GM12878 (cell line): ENCODE data around the gene POR. TPM values are rescaled to one million over a fixed set of nuclear protein-coding genes. Genes with fewer than 3 reads are reported as not detected.

Experiments used
- ATAC-seq: fragments of 200-7000 bp; cut with Tn5 transposase; 3 replicates; pipeline ENCODE4 v1.9.1; 2020; ENCODE audit warnings: mild to moderate bottlenecking, moderate library complexity
- BruUV-seq: library from RNA; stranded (reverse); fragments of 400-500 nt; replicated peaks from 2 replicates; lab custom pipeline; 2021; lab: Mats Ljungman, UMichigan
- CTCF ChIA-PET: fragments of 300-600 bp; sonication (Branson Sonifier 250); formaldehyde crosslinking; extraction: SDS; loops from one replicate; lab custom pipeline; 2021; ENCODE audit warnings: inconsistent platforms; lab: Yijun Ruan, JAX
- POLR2A ChIA-PET: fragments of 350-600 bp; formaldehyde crosslinking; extraction: SDS; loops from one replicate; lab custom pipeline; 2021; ENCODE audit warnings: inconsistent platforms; lab: Charles Lee
- RAD21 ChIA-PET: fragments of 300-600 bp; sonication (Branson Sonifier 250); formaldehyde crosslinking; loops from one replicate; lab custom pipeline; 2023; ENCODE audit warnings: antibody characterized with exemption; ENCODE audit not compliant: unreplicated experiment; lab: Charles Lee
- SMC1A ChIA-PET: fragments of 300-600 bp; sonication (Branson Sonifier 250); formaldehyde crosslinking; loops from one replicate; lab custom pipeline; 2023; ENCODE audit not compliant: unreplicated experiment, uncharacterized antibody; lab: Charles Lee
- DNase-seq: peaks from one replicate; pipeline ENCODE4 v3.0.0-alpha.2; 2011; ENCODE audit warnings: low read depth, low spot score
- FAIRE-seq: peaks from 3 replicates; lab custom pipeline; 2011; peaks lifted over from hg19 to GRCh38; lab: Jason Lieb, UNC
- H2AFZ ChIP-seq: 2 replicates; pipeline ENCODE4 v1.6.0; 2011; ENCODE audit warnings: low read depth, low read length, control low read depth; ENCODE audit not compliant: control insufficient read depth
- H3K27ac ChIP-seq: 2 replicates; pipeline ENCODE4 v1.5.1; 2011; ENCODE audit warnings: control low read depth; ENCODE audit not compliant: control insufficient read depth, insufficient read depth
- H3K27me3 ChIP-seq, 2 experiments: replicated peaks in 1 of 2; 2 replicates each; pipeline versions ENCODE4 v1.6.0 to v1.6.1; 2011; ENCODE audit warnings: low read length in 1 of 2; ENCODE audit not compliant: control insufficient read depth in 2 of 2, insufficient read depth in 2 of 2
- H3K36me3 ChIP-seq, 2 experiments: 2 replicates each; pipeline ENCODE4 v1.5.1; 2011; ENCODE audit warnings: low read length in 1 of 2; ENCODE audit not compliant: control insufficient read depth in 2 of 2, insufficient read depth in 2 of 2
- H3K4me1 ChIP-seq: 2 replicates; pipeline ENCODE4 v1.6.1; 2011; ENCODE audit warnings: mild to moderate bottlenecking, low read length, moderate library complexity, mixed read lengths; ENCODE audit not compliant: control insufficient read depth, insufficient read depth
- H3K4me2 ChIP-seq: 2 replicates; pipeline ENCODE4 v1.6.0; 2011; ENCODE audit warnings: control low read depth; ENCODE audit not compliant: control insufficient read depth, insufficient read depth
- H3K4me3 ChIP-seq: fragments of 200-600 bp; sonication (generic); 2 replicates; pipeline ENCODE4 v1.5.1; 2016
- H3K79me2 ChIP-seq: 2 replicates; pipeline ENCODE4 v1.6.0; 2011; ENCODE audit warnings: low read length; ENCODE audit not compliant: control insufficient read depth, insufficient read depth
- H3K9ac ChIP-seq: 2 replicates; pipeline ENCODE4 v1.8.0; 2011; ENCODE audit warnings: low read length, control low read depth, mixed read lengths; ENCODE audit not compliant: control insufficient read depth, insufficient read depth
- H3K9me3 ChIP-seq: replicated peaks from 3 replicates; pipeline ENCODE4 v1.5.1; 2011; ENCODE audit warnings: mild to moderate bottlenecking, low read length; ENCODE audit not compliant: control insufficient read depth, insufficient read depth
- H4K20me1 ChIP-seq: 2 replicates; pipeline ENCODE4 v1.6.0; 2011; ENCODE audit not compliant: control insufficient read depth, insufficient read depth
- CREB1 ChIP-seq: IDR thresholded peaks from 2 replicates; pipeline ENCODE4 v1.6.1; 2012; ENCODE audit warnings: low read depth, mild to moderate bottlenecking, inconsistent platforms
- JUND ChIP-seq: IDR thresholded peaks from 2 replicates; pipeline ENCODE4 v1.6.1; 2012; ENCODE audit warnings: low read depth, mild to moderate bottlenecking, low read length, improper control_type of control experiment, moderate library complexity
- PAX5 ChIP-seq: IDR thresholded peaks from 2 replicates; pipeline ENCODE4 v1.6.1; 2011; ENCODE audit warnings: low read depth, low read length, borderline replicate concordance
- SMAD5 ChIP-seq: IDR thresholded peaks from 2 replicates; pipeline ENCODE4 v1.6.1; 2016; ENCODE audit warnings: antibody characterized with exemption, low read depth
- SP1 ChIP-seq: IDR thresholded peaks from one replicate; pipeline ENCODE4 v1.6.1; 2011; ENCODE audit warnings: low read depth, low read length
- STAT1 ChIP-seq: fragments of 450-650 bp; conservative IDR thresholded peaks from 2 replicates; pipeline ENCODE4 v1.6.1; 2014; ENCODE audit warnings: antibody characterized with exemption, mild to moderate bottlenecking
- TCF7 ChIP-seq: IDR thresholded peaks from 2 replicates; pipeline ENCODE4 v1.6.1; 2014; ENCODE audit warnings: antibody characterized with exemption, borderline replicate concordance
- YBX1 ChIP-seq: fragments of 450-650 bp; IDR thresholded peaks from 2 replicates; pipeline ENCODE4 v1.6.1; 2016; ENCODE audit warnings: antibody characterized with exemption
- ZNF622 ChIP-seq: fragments of 450-650 bp; IDR thresholded peaks from 2 replicates; pipeline ENCODE4 v1.6.1; 2017; ENCODE audit warnings: mild to moderate bottlenecking, inconsistent platforms
- WGBS: methylation state at CpG from one replicate; pipeline ENCODE4 v1.1.6; 2016; ENCODE audit warnings: low lambda C conversion rate; ENCODE audit not compliant: insufficient replicate concordance, insufficient coverage; ENCODE audit errors: missing lambda C conversion rate; 5-methylcytosine and 5-hydroxymethylcytosine counted together
- in situ Hi-C: fragments of 300-500 bp; cut with MboI; formaldehyde crosslinking; loops from 9 replicates; pipeline ENCODE4 v1.14.3; 2018; ENCODE audit warnings: mixed read lengths
- intact Hi-C: fragments of 100-400 bp; cut with micrococcal nuclease; formaldehyde crosslinking; loops from one replicate; pipeline ENCODE4 v1.14.2; 2022; ENCODE audit not compliant: unreplicated experiment
- polyA plus RNA-seq, 11 experiments: library from polyadenylated mRNA; depleted of rRNA in 4 of 11; unstranded in 6 of 11; stranded (reverse) in 5 of 11; fragments of >200 nt; fragmentation: Nextera tagmentation in 4 of 11; fragmentation: Illumina TruSeq in 1 of 11; extraction: Ambion mirVana in 4 of 11; extraction: Trizol in 1 of 11; gene quantifications; 1 replicate in 1 of 11; 2 replicates in 10 of 11; pipeline versions ENCODE4 v1.2.1 to v1.2.3, GENCODE V29; 2011 to 2016; ENCODE audit warnings: inconsistent platforms in 2 of 11, missing spikeins in 2 of 11, low read depth in 1 of 11
- total RNA-seq, 4 experiments: library from RNA; depleted of rRNA in 3 of 4; stranded (reverse); fragments of >200 nt in 3 of 4; fragmentation: Illumina TruSeq in 1 of 4; extraction: Trizol in 1 of 4; gene quantifications; 2 replicates each; pipeline versions ENCODE4 v1.2.1 to v1.2.3, GENCODE V29; 2013 to 2021
- TF ChIP-seq, protein P1 (sequence below): fragments of 150-350 bp; IDR thresholded peaks from 2 replicates; pipeline ENCODE4 v1.6.1; 2016; ENCODE audit warnings: low read depth, low read length
- TF ChIP-seq, protein P2 (sequence below): fragments of 450-650 bp; IDR thresholded peaks from 2 replicates; pipeline ENCODE4 v1.6.1; 2017; ENCODE audit warnings: mild to moderate bottlenecking, low read depth, inconsistent platforms; ENCODE audit not compliant: poor library complexity, severe bottlenecking

POR gene
- total and polyA plus RNA-seq, 10 of the 15 experiments (the other 5 are each of a cell fraction or from before 2014, with no cell fraction given) = 2.2 to 75.8 (median 35.9) TPM

DNA sequence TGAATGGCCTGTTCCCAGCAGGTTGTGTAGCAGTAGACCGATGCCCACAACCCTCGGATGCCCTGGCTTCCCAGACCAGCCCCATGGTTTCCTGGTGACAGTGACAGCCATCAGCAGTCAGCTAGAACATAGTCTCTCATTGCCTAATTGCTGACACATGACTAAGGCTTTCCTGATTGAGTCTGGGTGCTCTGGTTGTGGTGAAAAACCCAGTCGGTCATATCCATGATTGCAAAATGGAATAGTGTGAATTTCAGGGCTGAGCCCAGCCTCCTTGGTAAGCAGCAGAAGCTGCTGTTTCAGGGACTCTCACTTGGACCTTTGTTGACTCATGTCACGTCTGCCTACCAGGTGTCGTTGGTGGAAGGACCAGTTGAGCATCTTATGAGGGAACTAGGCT, 36.6 kb downstream of the POR start (continued):
- TF ChIP-seq, protein P1, sequence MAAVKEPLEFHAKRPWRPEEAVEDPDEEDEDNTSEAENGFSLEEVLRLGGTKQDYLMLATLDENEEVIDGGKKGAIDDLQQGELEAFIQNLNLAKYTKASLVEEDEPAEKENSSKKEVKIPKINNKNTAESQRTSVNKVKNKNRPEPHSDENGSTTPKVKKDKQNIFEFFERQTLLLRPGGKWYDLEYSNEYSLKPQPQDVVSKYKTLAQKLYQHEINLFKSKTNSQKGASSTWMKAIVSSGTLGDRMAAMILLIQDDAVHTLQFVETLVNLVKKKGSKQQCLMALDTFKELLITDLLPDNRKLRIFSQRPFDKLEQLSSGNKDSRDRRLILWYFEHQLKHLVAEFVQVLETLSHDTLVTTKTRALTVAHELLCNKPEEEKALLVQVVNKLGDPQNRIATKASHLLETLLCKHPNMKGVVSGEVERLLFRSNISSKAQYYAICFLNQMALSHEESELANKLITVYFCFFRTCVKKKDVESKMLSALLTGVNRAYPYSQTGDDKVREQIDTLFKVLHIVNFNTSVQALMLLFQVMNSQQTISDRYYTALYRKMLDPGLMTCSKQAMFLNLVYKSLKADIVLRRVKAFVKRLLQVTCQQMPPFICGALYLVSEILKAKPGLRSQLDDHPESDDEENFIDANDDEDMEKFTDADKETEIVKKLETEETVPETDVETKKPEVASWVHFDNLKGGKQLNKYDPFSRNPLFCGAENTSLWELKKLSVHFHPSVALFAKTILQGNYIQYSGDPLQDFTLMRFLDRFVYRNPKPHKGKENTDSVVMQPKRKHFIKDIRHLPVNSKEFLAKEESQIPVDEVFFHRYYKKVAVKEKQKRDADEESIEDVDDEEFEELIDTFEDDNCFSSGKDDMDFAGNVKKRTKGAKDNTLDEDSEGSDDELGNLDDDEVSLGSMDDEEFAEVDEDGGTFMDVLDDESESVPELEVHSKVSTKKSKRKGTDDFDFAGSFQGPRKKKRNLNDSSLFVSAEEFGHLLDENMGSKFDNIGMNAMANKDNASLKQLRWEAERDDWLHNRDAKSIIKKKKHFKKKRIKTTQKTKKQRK = no peak

DNA sequence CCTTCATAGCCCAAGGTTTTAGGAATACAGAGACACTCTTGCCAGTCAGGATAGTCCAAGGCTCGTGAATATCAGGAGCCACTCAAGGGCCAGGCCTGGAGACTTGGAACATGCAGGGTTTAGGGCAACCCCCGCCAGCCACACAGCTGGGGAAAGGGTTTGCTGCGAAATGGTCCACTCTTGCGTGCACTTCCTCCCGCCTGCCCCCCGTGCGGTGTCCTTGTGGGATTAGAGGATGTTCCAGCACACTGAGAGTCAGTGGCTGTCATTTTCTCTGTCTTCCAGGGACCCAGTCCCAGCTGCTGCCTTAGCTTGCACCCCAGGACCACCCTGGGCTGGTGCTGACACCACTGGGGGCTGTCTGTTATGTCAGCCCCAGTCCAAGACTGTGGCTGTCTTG, 38.5 kb downstream of the POR start:
- ChIA-PET RAD21 (interaction anchor here (2.1 kb wide), 1 partner anchor 25 kb away, joined by 5 read pairs; no protein-coding TSS in a partner anchor), POLR2A (no interaction called here), SMC1A (no interaction called here), CTCF (no interaction called here)
- no peak for ATAC-seq
- H3K36me3 ChIP-seq = peaks cover 4 to 6% of the 10 kb centered on the region in 2 experiments; a peak in 3 of 4 replicates
- no peaks in the 10 kb centered on the region for H3K79me2 ChIP-seq
- H3K27me3 ChIP-seq = no peaks in the 10 kb centered on the region
- no peaks in the 10 kb centered on the region for H3K9me3 ChIP-seq
- no peak overlapping the region for H3K27ac ChIP-seq
- H3K4me3 ChIP-seq = no peak overlapping the region
- TF ChIP-seq TCF7 = no peak
- no peak for TF ChIP-seq SP1
- no peak for TF ChIP-seq YBX1
- TF ChIP-seq ZNF622 = no peak
- TF ChIP-seq JUND = no peak
- TF ChIP-seq STAT1 = no peak
- no peak for TF ChIP-seq CREB1
- TF ChIP-seq SMAD5 = no peak
- TF ChIP-seq, protein P2, sequence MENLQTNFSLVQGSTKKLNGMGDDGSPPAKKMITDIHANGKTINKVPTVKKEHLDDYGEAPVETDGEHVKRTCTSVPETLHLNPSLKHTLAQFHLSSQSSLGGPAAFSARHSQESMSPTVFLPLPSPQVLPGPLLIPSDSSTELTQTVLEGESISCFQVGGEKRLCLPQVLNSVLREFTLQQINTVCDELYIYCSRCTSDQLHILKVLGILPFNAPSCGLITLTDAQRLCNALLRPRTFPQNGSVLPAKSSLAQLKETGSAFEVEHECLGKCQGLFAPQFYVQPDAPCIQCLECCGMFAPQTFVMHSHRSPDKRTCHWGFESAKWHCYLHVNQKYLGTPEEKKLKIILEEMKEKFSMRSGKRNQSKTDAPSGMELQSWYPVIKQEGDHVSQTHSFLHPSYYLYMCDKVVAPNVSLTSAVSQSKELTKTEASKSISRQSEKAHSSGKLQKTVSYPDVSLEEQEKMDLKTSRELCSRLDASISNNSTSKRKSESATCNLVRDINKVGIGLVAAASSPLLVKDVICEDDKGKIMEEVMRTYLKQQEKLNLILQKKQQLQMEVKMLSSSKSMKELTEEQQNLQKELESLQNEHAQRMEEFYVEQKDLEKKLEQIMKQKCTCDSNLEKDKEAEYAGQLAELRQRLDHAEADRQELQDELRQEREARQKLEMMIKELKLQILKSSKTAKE = no peak
- TF ChIP-seq PAX5 = no peak
- no peak overlapping the region for H3K9ac ChIP-seq
- FAIRE-seq = no peak
- no peaks in the 10 kb centered on the region for H3K4me1 ChIP-seq
- H3K4me2 ChIP-seq = no peak overlapping the region
- intact Hi-C loops (no loop called here), in situ Hi-C loops (no loop called here)
- 88% methylated on average over 7 of the region's 7 CpGs for WGBS
- no peaks in the 10 kb centered on the region for H4K20me1 ChIP-seq
- H2AFZ ChIP-seq = no peak overlapping the region
- no TSS peak for BruUV-seq
- no peak for DNase-seq
